ENCODE measurements around the gene SSTR5. TPM values are rescaled to one million over a fixed set of nuclear protein-coding genes. Genes with fewer than 3 reads are reported as not detected.

Gene SSTR5
- total and polyA plus RNA-seq, 2 experiments from 2014 or later, result not detected

DNA sequence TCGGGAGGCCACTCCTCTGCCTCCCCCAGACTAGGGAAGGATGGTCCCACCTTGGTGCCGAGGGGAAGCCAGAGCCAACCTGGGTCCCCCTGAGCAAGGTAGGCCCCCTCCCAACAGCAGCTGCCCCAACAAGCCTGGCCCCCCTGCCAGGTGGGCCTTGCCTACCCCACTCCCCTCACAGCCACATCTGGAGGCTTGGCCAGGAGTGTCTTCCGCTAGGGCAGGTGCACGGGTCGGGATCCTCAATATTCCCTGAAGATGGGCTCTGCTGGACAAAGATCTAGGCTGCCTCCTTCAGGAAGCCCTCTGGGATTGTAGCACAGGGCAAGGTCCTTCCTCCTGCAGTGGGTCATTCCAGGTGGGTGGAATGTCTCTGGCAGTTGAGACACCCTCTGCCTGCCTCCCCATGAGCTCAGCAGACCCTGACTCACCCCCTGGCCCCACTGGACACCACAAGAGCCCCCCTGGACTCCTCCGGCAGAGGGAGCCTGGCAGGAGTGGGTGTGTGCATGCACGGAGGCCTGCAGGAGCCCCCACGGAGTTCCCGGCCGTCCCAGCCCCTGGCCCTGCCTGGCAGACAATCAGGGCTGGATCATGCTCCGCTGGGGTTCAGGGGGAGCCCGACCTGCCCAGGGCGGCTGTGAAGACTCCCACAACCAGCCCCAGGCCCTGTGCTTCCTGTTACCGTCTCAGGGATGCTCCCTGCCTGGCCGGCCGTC is 23.1 kb downstream of the SSTR5 start:
- H3K4me3 ChIP-seq, result no peak overlapping the region
- DNase-seq (ENCODE audit: low read depth in 1 of 2, low spot score in 1 of 2), result no peak
- H3K4me1 ChIP-seq (ENCODE audit: low read depth), result peaks cover 40% of the 10 kb centered on the region
- TF ChIP-seq, protein P1, sequence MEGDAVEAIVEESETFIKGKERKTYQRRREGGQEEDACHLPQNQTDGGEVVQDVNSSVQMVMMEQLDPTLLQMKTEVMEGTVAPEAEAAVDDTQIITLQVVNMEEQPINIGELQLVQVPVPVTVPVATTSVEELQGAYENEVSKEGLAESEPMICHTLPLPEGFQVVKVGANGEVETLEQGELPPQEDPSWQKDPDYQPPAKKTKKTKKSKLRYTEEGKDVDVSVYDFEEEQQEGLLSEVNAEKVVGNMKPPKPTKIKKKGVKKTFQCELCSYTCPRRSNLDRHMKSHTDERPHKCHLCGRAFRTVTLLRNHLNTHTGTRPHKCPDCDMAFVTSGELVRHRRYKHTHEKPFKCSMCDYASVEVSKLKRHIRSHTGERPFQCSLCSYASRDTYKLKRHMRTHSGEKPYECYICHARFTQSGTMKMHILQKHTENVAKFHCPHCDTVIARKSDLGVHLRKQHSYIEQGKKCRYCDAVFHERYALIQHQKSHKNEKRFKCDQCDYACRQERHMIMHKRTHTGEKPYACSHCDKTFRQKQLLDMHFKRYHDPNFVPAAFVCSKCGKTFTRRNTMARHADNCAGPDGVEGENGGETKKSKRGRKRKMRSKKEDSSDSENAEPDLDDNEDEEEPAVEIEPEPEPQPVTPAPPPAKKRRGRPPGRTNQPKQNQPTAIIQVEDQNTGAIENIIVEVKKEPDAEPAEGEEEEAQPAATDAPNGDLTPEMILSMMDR (IDR thresholded peaks at IDR 0.05; ENCODE audit: low read depth, low read length), result no peak
- H3K27ac ChIP-seq, result no peak overlapping the region
- H3K36me3 ChIP-seq, result no peaks in the 10 kb centered on the region
- H3K27me3 ChIP-seq, result no peaks in the 10 kb centered on the region
- H3K9me3 ChIP-seq (ENCODE audit: low read depth), result no peaks in the 10 kb centered on the region

DNA sequence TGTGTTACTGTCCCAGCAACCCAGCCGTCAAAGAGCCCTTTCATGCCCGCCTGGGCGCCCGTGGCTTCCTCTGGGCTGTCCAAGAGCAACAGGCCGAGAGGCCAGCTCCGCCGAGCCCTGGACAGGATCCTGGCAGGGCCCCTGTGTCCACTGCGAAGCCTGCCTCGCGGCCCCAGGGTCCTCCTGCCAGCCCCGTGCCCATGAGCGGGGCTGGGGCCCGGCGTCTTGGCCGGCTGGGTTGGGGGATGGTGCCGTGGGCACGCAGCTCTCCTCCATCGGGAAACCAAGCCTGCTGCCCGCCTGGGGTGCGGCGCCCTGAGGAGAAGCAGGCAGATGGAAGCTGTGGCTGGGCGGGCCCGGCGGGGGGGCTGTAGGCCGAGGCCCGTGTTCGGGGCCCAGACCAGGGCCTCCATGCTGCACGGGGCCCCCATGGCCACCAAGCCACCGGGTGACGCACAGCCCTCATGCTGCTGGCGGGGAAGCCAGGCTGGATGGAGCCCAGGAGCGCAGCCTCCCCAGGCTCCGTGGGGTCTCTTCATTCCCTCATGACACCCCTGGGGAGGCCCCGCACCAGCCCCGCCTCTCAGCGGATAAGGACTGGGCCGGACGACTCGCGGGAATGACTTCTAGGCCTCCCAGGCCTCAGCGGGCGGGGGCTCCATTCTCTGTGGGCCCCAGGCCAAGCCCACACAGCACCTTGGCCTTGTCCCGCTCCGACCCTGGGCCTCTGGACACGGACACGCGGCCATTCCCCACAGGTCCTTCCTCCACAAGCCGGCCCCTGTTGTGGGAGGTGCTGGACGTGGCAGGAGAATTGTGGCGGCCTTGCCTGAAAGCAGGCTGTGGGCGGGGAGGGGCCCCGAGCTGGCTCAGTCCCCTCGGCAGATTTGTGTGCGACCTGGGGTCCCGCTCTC is 23.9 kb downstream of the SSTR5 start, which contains the start of gene C1QTNF8:
C1QTNF8 (minus strand) TSS at position 76 of the 914 bp plus-strand sequence. CDS start 1,322 bp downstream, outside the sequence.
- TF ChIP-seq, protein P1 (IDR thresholded peaks at IDR 0.05; ENCODE audit: low read depth, low read length), result no peak
- Histone ChIP-seq H3K9me3 (ENCODE audit: low read depth) (no peaks in the 10 kb centered on the region), H3K4me1 (ENCODE audit: low read depth) (peaks cover 32% of the 10 kb centered on the region), H3K27ac (no peak within 1 kb of the TSS), H3K27me3 (no peaks in the 10 kb centered on the region), H3K36me3 (no peaks in the 10 kb centered on the region), H3K4me3 (no peak within 1 kb of the TSS)
- DNase-seq (ENCODE audit: low read depth in 1 of 2, low spot score in 1 of 2), result no peak

DNA sequence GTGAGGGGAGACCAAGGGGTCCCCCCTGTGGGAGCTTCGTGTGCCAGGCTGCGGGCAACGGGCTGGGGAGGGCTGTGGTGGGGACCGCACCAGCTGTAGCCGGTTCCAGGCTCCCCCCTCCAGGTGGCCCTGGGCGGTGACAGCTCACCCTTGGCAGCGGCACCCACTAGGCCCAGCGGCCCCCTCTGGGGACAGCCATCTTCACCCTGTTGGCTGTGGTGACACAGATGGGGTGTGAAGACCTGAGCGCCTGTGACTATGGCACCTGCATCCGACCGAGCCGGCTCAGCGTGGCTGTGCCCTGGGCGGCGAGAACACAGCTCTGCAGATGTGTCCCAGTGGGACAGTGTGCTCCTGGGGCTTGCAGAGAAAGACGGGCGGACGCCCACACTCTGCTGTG is 24.6 kb downstream of the SSTR5 start:
- H3K36me3 ChIP-seq, result no peaks in the 10 kb centered on the region
- no peak for DNase-seq (ENCODE audit: low read depth in 1 of 2, low spot score in 1 of 2)
- TF ChIP-seq, protein P1 (IDR thresholded peaks at IDR 0.05; ENCODE audit: low read depth, low read length), result no peak
- peaks cover 28% of the 10 kb centered on the region for H3K4me1 ChIP-seq (ENCODE audit: low read depth)
- H3K9me3 ChIP-seq (ENCODE audit: low read depth), result no peaks in the 10 kb centered on the region
- no peak overlapping the region for H3K27ac ChIP-seq
- no peaks in the 10 kb centered on the region for H3K27me3 ChIP-seq
- no peak overlapping the region for H3K4me3 ChIP-seq

DNA sequence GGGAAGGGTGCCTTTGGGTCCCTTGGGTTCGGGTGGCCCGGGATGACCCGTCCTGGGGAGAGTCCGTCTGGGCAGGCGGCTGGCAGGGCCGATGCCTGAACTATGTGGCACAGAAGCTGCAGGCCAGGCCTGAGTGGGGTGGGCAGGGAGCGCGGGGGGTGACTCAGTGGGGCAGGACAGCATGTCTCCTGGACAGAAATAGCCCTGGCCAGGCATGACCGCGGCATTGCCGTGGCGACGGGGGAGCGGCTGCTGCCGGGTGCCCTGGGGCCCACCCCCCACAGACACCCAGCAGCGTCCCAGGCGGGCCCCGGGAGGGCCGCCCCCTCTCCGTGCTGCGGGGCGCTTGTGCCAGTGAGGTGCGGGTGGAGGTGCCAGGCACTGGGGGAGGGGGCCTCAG is 25.3 kb downstream of the SSTR5 start:
- no peak overlapping the region for H3K4me3 ChIP-seq
- TF ChIP-seq, protein P1 (IDR thresholded peaks at IDR 0.05; ENCODE audit: low read depth, low read length), result no peak
- no peaks in the 10 kb centered on the region for H3K27me3 ChIP-seq
- H3K4me1 ChIP-seq (ENCODE audit: low read depth), result peaks cover 28% of the 10 kb centered on the region
- H3K36me3 ChIP-seq, result no peaks in the 10 kb centered on the region
- no peak overlapping the region for H3K27ac ChIP-seq
- DNase-seq (ENCODE audit: low read depth in 1 of 2, low spot score in 1 of 2), result no peak
- H3K9me3 ChIP-seq (ENCODE audit: low read depth), result no peaks in the 10 kb centered on the region

DNA sequence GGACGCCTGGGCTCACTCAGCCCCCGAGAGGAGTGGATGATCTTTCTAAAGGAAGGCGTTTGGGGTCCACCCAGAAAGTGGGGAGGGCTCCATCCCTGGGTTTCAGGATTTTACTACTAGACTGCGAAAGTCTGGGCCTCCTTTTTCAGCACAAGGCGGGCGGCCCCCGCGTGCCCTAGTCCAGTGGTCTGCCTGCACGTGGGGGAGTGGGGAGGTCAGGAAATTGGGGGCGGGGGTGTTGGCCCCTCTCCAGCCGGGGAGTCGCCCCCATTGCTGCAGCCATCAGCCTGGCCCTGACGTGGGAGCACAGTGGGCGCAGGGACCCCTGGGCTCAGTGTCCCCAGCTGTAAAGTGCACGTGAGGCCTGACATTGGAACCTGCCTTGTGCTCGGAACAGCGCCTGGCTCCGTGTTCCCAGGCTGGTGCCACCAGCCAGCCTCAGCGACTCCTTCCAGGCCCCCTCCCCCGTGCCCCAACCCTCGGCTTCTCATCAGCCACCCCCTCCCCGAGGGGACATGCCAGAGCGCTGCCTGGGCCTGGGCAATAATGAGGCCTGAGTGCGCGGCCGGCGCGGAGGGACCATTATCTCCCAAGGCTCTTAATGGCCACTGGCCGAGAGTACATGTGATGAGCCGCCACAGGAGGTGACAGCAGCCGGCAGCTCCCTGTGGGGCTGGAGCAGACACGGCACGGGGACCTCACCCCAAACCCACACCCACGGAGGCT is 25.9 kb downstream of the SSTR5 start:
- peak in 1 of 2 donors; percentile 32 for DNase-seq (ENCODE audit: low read depth in 1 of 2, low spot score in 1 of 2)
- peaks cover 3% of the 10 kb centered on the region for H3K27me3 ChIP-seq

More for the DNA sequence above, 25.9 kb downstream of the SSTR5 start:
- Histone ChIP-seq H3K9me3 (ENCODE audit: low read depth) (no peaks in the 10 kb centered on the region), H3K4me3 (no peak overlapping the region), H3K4me1 (ENCODE audit: low read depth) (peaks cover 33% of the 10 kb centered on the region), H3K36me3 (no peaks in the 10 kb centered on the region), H3K27ac (no peak overlapping the region)
- TF ChIP-seq, protein P1 (IDR thresholded peaks at IDR 0.05; ENCODE audit: low read depth, low read length), result no peak

Measured in cardiac muscle cell (in vitro differentiated cells and primary cell).